GM21447 (cell line): ENCODE data around the gene DNASE1L2.

Source experiments
- ATAC-seq: cut with Tn5 transposase; IDR thresholded peaks from one replicate; pipeline ENCODE4 v1.9.1; 2021; ENCODE audit not compliant: unreplicated experiment

The DNASE1L2 gene, protein sequence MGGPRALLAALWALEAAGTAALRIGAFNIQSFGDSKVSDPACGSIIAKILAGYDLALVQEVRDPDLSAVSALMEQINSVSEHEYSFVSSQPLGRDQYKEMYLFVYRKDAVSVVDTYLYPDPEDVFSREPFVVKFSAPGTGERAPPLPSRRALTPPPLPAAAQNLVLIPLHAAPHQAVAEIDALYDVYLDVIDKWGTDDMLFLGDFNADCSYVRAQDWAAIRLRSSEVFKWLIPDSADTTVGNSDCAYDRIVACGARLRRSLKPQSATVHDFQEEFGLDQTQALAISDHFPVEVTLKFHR

DNA sequence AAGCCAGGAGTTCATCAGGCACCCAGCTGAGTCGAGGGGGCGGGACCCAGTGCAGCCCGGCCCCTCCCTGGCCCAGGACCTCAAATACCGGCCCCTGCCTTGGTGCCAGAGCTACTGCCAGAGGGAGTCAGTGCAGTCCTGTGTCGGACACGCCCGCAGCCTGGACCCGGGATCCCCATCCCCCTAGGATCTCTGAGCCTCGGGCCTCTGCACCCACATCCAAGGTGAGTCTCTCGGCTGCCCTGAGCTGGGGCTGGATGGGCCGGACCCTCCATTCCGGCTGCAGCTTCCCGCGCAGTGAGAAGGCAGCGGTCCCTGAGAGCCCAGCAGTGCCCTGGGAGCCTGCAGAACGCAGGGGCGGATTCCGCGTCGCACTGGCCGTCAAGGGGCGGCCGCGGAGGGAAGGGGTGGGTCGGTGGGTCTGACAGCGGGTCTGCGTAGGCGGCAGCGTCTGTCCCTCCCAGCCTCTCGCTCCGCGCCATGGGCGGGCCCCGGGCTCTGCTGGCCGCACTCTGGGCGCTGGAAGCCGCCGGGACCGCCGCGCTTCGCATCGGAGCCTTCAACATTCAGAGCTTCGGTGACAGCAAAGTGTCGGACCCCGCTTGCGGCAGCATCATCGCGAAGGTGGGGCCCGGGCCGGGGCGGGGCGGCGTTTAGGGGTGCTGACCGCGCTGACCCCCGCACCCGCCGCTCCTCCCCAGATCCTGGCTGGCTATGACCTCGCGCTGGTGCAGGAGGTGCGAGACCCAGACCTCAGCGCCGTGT is at the start of gene DNASE1L2:
Gene DNASE1L2, plus strand, starts transcription at position 108 of the 765 bp plus-strand sequence. Its CDS starts 373 bp downstream, at position 481.
- ATAC-seq = no peak

DNA sequence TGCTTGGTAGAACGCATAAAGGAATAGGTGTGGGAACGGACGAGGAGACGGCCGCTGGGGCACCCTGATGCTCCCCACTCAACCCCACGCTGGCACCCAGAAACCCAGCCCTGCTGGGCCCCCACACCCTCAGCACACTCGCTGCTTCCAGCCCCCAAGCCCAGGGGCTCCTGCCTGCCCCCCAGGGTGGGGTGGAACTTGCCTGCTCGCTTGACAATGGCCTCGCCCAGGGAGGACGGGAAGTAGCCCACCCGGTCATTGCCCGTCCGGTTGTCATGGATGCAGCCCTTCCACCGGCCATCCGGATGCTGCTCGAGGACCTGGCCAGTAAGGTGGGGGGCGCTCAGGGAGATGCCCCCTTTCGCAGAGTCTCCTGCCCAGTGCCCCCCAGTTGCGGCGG is 49.7 kb upstream of the DNASE1L2 start:
- no peak for ATAC-seq

DNA sequence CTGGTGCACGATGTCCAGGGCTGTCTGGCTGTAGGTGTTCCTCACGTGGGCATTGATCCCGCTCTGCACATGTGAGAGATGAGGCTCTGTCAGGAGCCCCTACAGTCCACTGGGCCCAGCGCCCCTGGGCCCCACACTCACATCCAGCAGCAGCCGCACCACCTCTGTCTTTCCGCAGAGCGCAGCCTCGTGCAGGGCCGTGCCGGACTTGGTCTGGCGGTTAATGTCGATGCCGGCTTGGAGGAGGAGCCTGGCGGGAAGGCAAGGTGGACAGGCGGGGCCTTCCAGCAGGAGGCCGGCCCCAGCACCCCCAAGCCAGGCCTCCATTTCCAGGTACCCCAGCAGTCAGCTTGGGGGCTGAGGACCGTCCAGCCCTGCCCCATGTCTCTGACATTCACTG is 49.0 kb upstream of the DNASE1L2 start:
- no peak for ATAC-seq

DNA sequence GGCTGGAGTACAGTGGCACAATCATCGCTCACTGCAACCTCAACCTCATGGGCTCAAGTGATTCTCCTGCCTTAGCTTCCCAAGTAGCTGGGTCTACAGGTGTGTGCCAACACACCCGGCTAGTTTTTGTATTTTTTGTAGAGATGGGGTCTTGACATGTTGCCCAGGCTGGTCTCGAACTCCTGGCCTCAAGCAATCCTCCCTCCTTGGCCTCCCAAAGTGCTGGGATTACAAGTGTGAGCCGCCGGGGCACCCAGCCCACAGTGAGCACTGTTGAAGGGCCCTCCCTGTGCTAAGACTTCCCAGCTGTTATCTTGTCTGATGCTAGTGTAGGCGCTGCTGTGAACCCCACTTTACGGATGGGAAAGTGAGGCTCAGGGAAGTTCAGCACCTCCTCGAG is 47.8 kb upstream of the DNASE1L2 start:
- no peak for ATAC-seq

DNA sequence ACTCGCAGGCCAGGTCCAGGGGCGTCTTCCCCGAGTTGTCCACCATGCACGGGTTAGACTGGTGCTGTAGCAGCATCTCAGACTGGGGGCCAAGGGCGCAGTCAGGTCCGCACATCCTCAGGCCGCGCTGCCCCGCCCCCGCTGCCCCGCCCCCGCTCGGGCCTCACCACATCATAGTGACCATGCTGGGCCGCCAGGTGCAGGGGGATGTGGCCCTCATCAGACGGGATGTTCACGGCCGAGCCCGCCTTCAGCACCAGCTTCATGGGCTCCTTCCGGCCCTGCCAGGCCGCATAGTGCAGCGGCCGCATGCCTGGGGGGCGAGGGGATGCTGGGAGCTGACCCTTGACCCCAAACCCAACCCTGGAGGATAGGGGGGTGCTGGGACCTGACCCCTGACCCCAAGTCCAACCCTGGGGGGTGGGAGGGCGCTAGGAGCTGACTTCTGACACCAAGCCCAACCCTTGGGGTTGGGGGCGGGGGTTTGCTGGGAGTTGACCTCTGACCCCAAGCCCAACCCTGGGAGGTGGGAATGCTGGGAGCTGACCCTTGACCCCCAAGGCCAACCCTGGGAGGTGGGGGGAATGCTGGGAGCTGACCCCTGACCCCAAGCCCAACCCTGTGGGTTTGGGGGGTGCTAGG is 46.9 kb upstream of the DNASE1L2 start:
- no peak for ATAC-seq

DNA sequence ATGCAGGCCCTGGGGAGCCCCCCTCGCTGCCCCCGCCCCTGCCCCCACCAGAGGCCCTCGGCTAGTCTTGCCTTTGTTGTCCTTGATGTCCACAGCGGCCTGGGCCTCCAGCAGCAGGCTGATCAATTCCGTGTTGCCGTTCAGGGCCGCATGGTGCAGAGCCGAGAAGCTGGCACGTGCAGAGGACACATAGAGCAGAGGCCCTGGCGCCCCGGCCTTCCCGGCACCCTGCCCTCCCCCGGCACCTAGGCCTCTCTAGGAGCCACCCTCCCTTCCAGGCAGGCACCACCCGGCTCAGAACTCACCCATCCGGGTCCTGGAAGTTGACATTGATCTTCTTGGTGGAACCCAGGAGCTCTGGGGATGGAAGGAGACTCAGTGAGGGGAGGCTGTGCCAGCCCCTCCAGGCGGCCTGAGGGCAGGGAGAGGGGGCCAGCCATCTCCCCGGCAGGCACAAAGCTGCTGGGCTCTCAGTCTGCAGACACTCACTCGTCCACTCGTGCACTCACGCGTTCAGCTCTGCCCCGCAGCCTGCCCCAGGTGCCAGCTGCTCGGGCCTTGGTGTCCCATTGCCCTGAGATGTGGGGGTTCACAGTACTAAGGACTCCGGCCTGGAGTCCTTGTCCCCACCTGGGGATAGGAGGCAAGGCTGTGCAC is 46.1 kb upstream of the DNASE1L2 start:
- no peak for ATAC-seq

DNA sequence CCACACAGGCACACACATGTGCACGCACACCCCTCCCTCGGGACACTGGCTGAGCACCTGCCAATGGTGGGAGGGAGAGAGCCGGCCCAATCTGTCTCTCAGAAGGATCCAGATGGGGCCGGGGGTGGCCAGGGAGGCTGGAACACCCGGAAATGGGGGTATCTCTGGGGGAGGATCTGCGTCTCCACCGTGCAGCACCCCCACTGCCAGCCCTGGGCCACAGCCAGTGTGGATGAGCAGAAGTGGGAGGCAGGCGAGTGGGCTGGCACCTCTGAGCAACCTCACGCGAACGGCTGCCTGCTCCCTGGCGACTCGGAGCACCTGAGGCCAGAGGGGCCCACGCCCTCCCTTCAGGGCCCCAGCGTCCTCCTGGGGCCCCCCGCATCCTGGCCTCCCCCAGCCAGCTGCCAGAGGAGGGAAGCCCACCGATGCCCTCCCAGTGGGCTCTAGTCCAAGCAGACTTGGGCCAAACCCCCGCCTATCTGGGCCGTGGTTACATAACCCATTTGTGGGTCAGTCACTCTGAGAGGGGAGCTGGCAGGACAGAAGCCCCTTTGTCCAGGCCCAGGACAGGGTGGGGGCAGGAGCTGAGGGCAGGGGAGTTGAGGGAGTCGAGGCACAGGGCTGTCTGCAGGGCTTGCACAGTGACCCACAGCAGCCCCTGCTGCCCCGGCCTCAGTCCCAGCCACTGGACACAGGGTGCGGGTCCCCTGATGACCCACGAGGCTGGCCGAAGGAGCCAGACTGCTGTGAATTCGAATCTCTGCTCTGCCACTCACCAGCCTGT is 45.4 kb upstream of the DNASE1L2 start:
- ATAC-seq = no peak

DNA sequence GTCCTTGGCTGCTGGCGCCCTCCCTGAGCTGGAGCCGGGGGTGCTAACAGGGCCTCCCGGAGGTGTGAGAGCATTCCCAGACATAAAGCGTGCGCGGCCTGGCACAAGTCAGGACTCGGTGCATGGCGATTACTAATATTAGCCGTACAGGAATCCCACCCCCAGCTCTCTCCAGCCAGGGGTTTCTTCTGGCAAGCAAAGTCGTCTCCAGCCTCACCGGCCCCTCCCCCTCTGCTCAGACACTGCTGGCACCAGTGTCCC is 44.9 kb upstream of the DNASE1L2 start:
- ATAC-seq = no peak

DNA sequence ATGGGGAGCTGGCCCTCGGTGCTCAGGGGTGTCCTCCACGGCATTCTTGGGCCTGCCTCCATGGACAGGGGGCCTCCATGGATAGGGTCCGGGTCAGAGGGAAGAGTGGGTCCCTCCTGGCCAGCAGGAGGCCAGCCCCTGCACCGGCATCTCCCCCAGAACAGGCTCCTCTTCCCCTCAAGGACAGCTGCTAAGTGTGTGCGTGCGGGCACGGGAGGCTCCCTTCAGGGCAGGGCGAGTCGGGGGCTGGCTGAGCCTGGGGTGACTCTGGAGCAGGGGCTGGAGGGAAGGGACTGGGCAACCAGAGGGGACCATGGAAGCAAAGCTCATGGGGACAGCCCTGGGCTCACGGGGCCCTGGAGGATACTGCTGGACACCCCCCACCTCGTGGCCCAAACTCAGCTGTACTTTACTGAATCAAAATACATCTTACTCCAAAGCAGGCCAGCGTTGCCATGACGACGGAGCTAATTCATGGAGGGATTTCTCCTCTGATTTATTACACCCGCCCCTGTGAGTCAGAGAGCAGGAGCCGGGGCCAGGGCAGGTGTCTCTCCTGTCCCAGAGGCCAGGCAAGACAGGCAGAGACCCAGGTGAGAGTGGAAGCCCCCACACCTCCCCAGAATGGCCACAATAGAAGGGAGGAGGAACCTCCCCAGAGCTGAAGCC is 41.9 kb upstream of the DNASE1L2 start:
- ATAC-seq = no peak

DNA sequence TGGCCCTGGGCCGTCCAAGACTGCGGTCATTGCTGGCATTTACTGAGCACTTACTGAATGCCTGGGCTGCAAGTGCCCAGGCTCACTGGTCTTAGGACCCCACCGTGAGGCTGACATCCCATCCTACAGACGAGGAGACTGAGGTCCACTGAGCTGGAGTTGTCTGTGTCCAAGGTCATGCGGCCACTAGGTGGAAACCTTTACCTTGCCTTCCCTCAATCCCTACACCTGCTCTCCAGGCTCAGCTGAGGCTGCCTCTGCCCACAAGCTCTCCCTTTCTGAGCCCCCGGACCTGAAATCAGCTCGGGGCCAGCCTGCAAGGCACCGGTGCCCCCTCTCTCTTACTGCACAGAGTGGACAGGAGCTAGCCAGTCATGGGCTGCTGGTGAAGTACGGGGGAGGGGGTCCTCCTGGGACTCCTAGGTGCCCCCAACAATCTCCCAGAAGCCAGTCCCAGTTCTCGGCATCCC is 41.4 kb upstream of the DNASE1L2 start:
- no peak for ATAC-seq

DNA sequence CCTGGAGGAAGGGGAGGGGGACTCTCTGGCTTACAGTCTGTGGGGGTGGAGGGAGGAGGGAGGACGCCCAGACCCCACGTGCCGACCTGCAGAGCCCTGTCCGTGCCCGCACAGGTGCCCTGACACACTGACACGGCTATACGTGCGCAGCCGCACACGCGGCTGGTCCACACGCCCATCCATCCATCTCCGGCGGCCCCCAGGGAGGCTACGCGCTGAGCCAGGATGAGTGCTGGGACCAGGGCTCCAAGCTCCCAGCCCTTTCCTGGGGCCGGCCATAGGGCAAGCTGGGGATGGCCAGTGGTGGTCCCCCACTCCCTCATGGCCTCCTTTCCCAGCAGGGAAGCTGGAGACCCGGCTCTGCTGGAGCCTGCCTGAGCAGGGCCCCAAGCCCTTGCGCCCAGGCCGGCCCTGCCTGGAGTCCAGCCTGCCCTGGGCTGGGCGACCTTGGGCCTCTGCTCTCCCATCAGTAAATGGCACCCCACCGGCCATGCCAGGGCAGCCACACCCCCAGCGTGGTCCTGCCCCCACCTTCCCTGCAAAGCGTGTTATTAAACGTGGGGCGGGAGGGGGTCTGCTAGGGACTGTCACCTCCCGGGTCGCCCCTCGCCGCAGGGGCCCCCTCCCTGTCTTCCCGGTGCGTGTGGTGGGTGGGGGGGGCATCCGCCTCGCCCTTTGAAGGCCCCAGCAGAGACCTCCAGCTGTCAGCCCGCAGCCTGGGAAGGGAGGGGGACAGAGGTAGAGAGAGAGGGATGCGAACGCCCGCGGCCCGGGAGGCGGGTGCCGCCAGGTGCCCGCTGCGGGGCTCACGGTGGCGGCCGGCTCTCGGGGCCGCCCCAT is 40.7 kb upstream of the DNASE1L2 start:
- ATAC-seq = no peak

DNA sequence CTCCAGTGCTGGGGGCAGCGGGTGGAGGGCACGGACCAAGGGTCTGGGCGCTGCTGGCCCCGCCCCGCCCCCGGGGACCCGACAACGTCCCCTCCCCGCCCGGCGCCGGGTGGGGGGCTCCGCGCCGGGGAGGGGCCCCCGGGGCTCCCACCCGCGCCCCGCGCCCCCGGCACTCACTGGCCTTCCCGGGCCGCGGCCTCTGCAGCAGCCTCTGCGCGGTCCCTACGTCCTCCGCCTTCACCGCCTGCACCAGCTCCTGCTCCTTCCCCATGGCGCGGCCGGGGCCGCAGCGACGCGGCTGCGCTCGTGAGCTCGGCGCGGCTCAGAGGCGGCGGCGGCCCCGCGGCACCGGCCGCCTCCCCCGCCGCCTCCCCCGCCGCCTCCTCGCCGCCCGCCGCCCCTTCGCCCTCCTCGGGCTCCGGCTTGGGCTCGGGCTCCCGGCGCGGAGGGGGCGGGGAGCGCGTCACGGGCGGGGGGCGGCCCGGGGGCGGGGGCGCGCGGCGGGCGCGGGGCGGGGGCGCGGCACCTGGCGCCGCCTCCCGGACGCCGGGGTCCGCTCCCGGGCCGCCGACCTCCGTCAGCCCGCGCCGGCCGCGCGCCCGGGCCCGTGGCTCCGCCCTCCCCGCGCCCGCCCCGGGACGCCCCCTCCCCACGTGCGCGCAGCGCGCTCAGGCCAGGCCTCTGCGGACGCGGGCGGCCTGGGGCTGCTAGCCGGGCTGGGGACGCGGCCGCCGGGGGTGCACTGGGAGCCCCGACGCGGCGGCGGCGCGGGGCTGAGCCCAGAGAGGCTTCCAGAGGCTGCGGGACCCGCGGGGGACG is 39.9 kb upstream of the DNASE1L2 start, which contains the start of gene CASKIN1:
Gene CASKIN1, minus strand, starts transcription at position 444 of the 819 bp plus-strand sequence. Its CDS starts 173 bp downstream, at position 271.
- ATAC-seq = no peak

DNA sequence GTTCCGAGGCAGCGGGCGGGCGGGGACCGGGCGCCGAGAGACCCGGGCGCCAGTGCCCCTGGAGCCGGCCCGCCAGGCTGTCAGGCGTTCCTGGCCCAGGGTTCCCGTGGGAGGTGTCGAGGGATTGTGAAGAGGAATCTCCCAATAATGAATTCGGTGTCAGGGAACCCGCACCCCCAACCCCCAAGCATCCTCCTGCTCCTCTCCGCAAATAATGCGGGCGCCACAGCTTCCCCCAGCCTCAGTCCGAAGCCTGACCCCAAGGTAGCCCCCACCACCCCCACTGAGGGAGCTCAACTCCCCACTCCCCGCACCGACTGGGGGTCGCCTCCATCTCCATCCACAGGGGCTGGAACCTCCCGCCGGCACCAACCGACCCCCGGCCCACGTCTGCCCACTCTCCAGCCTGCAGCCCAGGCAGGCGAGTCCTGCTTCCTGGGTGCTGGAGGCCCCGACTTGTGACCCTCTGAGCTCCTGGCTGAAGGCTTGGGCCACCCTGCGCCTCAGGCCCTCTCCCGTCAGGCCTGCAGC is 39.2 kb upstream of the DNASE1L2 start:
- ATAC-seq = no peak

DNA sequence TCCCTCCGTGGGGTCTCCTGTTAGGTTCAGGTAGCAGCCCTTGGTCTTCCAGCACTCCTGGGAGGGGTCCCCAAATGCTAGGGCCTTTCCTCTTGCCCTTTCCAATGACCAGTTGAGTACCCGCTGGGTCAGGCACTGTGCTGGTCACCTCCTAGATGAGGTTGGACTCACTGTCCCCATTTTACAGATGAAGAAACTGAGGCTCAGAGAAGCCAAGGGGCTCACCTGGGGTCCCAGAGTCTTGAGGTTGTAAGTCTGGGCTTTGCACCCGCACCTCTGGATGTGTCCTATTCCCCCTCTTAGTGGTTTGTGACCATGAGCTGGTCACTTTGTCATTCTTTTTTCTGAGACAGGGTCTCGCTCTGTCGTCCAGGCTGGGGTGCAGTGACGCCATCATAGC is 38.5 kb upstream of the DNASE1L2 start:
- ATAC-seq = no peak

DNA sequence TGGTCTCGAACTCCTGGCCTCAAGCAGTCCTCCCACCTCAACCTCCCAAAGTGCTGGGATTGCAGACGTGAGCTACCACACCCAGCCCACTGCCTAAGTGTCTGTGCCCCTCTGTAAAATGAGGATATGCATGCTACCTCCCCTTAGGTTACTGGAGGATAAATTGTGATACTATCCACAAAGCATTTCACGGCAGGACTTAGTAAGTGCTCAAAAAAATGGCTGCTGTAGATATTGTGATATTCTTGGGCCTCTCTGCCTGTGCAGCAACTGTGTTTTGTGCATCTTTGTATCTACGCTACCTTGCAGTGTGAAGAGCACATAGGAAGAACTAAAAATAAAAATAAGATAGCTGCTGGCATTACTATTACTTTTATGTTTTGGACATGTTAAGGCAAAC is 38.0 kb upstream of the DNASE1L2 start:
- ATAC-seq = no peak

DNA sequence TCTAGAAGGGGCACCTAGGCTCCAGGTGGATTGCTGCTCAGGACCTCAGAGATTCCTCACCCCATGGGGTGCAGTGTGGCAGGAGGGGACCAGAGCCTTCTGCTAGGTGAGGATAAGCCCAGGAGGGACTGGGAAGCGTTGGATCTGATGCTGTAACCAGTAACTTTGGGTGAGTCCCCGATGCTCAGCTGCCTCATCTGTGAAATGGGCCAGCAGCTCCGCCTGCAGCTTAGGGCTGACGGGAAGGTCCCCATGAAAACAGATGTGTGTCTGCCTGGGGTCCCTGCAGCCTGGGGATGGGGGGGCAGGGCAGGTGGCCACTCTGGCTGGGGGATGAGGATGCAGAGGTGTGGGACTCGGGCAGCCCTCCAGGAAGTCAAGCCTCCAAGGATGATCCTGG is 37.1 kb upstream of the DNASE1L2 start:
- no peak for ATAC-seq

DNA sequence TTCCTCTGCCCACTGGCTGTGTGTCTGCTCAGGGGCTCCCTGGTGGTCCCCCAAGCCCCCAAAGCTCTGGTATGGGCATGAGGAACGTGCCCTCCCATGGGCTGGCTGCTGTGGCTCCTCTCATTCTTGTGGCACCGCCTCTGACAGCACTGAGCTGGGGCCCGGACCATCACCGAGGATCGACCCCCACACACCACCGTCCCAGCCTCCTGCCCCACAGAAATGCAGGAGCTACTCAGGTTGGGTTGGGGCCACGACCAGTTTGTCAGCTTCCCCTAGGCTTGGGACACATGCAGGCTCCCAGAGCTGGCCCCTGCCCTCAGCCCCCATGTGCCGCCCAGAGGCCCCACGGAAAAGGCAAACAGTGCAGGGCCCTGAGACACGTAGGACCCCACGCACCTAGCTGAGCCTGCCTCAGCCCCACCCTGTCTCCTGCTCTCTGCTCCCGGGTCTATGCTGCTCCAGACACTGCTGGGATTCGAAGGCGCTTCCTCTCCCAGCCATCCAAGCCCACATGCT is 36.6 kb upstream of the DNASE1L2 start:
- no peak for ATAC-seq

DNA sequence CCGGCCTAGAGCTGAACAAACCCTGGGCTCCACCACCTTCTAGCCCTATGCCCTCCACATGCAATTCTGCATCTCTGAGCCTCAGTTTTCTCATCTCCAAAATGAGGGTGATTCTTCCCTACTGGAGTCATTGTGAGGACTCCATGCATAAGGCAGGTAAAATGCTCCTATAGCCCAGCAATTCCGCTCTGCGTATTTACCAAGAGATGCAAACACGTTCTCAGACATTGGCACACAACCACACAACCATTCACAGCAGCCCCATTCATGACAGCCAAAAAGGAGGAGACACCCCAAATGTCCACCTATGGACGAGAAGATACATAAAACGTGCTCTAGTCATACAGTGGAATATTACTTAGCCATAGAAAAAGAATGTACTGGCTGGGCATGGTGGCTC is 35.9 kb upstream of the DNASE1L2 start:
- ATAC-seq = no peak
